GM12865 (cell line): ENCODE measurements around the gene ZNF22.
A peak's percentile ranks its signal among the peaks of the same experiment; 100 is the strongest.

Source experiments
- DNase-seq: peaks from one replicate; pipeline ENCODE4 v3.0.0; 2010; ENCODE audit warnings: low read depth
- H3K4me3 ChIP-seq: 2 replicates; pipeline ENCODE4 v1.5.1; 2011; ENCODE audit warnings: mild to moderate bottlenecking, low read depth, low read length, control low read depth
- CTCF ChIP-seq: IDR thresholded peaks from 2 replicates; pipeline ENCODE4 v1.5.1; 2011; ENCODE audit warnings: low read length, control low read depth, low read depth, inconsistent platforms; ENCODE audit not compliant: insufficient read depth; ENCODE audit errors: missing control alignments

ZNF22 gene

GRCh38 chr10:45000752-45001380 is at the start of gene ZNF22:
TSS of gene ZNF22 (plus strand) at chr10:45000923. CDS start at chr10:45003369, 2,446 bp downstream.
- peak; percentile 3 for TF ChIP-seq CTCF
- H3K4me3 ChIP-seq = peak within 1 kb of the TSS; percentile 82
- peak; percentile 85 for DNase-seq

- H3K4me3 ChIP-seq = no peak overlapping the region
- TF ChIP-seq CTCF = no peak
- no peak for DNase-seq
Measured at GRCh38 chr10:44951576-44952226, 49.0 kb upstream of the ZNF22 start.

GRCh38 chr10:44952779-44953231 is 47.9 kb upstream of the ZNF22 start:
- no peak for TF ChIP-seq CTCF
- DNase-seq = no peak
- no peak overlapping the region for H3K4me3 ChIP-seq

- no peak for DNase-seq
- no peak for TF ChIP-seq CTCF
- no peak overlapping the region for H3K4me3 ChIP-seq
Measured at GRCh38 chr10:44954042-44954441, 46.7 kb upstream of the ZNF22 start.

- DNase-seq = no peak
- no peak overlapping the region for H3K4me3 ChIP-seq
- no peak for TF ChIP-seq CTCF
Measured at GRCh38 chr10:44954962-44955361, 45.8 kb upstream of the ZNF22 start.

GRCh38 chr10:44955413-44956070 is 45.2 kb upstream of the ZNF22 start:
- no peak for TF ChIP-seq CTCF
- no peak for DNase-seq
- H3K4me3 ChIP-seq = no peak overlapping the region

GRCh38 chr10:44956226-44956625 is 44.5 kb upstream of the ZNF22 start:
- no peak for TF ChIP-seq CTCF
- no peak for DNase-seq
- no peak overlapping the region for H3K4me3 ChIP-seq
